Trophoblast cell (in vitro differentiated cells and primary cell): ENCODE measurements around the gene AMDHD2.
A peak's percentile ranks its signal among the peaks of the same experiment; 100 is the strongest.

Experiments
- DNase-seq, 2 donors: peaks; one replicate each; pipeline ENCODE4 v3.0.0-alpha.2; 2016
- H2AFZ ChIP-seq: 2 replicates; pipeline ENCODE4 v1.6.1; 2013; ENCODE audit warnings: low read length, moderate library complexity, mild to moderate bottlenecking; ENCODE audit not compliant: insufficient read depth, poor library complexity
- H2AK5ac ChIP-seq: 2 replicates; pipeline ENCODE4 v1.6.1; 2013; ENCODE audit warnings: mild to moderate bottlenecking, low read length
- H2BK120ac ChIP-seq: 2 replicates; pipeline ENCODE4 v1.6.1; 2013; ENCODE audit warnings: low read length, mild to moderate bottlenecking, moderate library complexity; ENCODE audit not compliant: insufficient read depth, poor library complexity
- H2BK12ac ChIP-seq: 2 replicates; pipeline ENCODE4 v1.6.1; 2013; ENCODE audit warnings: mild to moderate bottlenecking, low read length, moderate library complexity
- H2BK5ac ChIP-seq: 2 replicates; pipeline ENCODE4 v1.6.1; 2013; ENCODE audit warnings: low read length, low read depth, moderate library complexity, mild to moderate bottlenecking; ENCODE audit not compliant: poor library complexity
- H3K14ac ChIP-seq: 2 replicates; pipeline ENCODE4 v1.6.1; 2013; ENCODE audit warnings: mild to moderate bottlenecking, low read length
- H3K18ac ChIP-seq: 2 replicates; pipeline ENCODE4 v1.6.1; 2013; ENCODE audit warnings: mild to moderate bottlenecking, low read length
- H3K23ac ChIP-seq: 2 replicates; pipeline ENCODE4 v1.6.1; 2013; ENCODE audit warnings: low read length
- H3K27ac ChIP-seq: 2 replicates; pipeline ENCODE4 v1.5.1; 2013; ENCODE audit warnings: low read depth, mild to moderate bottlenecking, inconsistent platforms, low read length, moderate library complexity
- H3K27me3 ChIP-seq: 2 replicates; pipeline ENCODE4 v1.6.1; 2013; ENCODE audit warnings: inconsistent platforms, mild to moderate bottlenecking, low read length, moderate library complexity; ENCODE audit not compliant: insufficient read depth
- H3K36me3 ChIP-seq, 2 experiments: 1 replicate in 1 of 2; 2 replicates in 1 of 2; pipeline ENCODE4 v1.6.1; 2013; ENCODE audit warnings: low read length in 2 of 2, mild to moderate bottlenecking in 2 of 2, moderate library complexity in 1 of 2; ENCODE audit not compliant: insufficient read depth in 2 of 2, control insufficient read depth in 1 of 2
- H3K4ac ChIP-seq: 2 replicates; pipeline ENCODE4 v1.6.1; 2013; ENCODE audit warnings: low read depth, mild to moderate bottlenecking, low read length, moderate library complexity
- H3K4me1 ChIP-seq, 2 experiments: 1 replicate in 1 of 2; 2 replicates in 1 of 2; pipeline ENCODE4 v1.6.1; 2013; ENCODE audit warnings: low read length in 2 of 2, mild to moderate bottlenecking in 2 of 2, moderate library complexity in 1 of 2; ENCODE audit not compliant: insufficient read depth in 2 of 2, control insufficient read depth in 1 of 2
- H3K4me2 ChIP-seq: 2 replicates; pipeline ENCODE4 v1.6.1; 2013; ENCODE audit warnings: inconsistent platforms, mild to moderate bottlenecking, low read length, moderate library complexity
- H3K4me3 ChIP-seq: 2 replicates; pipeline ENCODE4 v1.5.1; 2013; ENCODE audit warnings: mild to moderate bottlenecking, low read depth, low read length, inconsistent platforms
- H3K79me1 ChIP-seq: one replicate; pipeline ENCODE4 v1.6.1; 2013; ENCODE audit warnings: low read length
- H3K79me2 ChIP-seq: 2 replicates; pipeline ENCODE4 v1.6.1; 2013; ENCODE audit warnings: low read length, mild to moderate bottlenecking; ENCODE audit not compliant: control insufficient read depth, insufficient read depth, poor library complexity
- H3K9ac ChIP-seq: 2 replicates; pipeline ENCODE4 v1.6.1; 2013; ENCODE audit warnings: mild to moderate bottlenecking, low read length
- H3K9me3 ChIP-seq: 2 replicates; pipeline ENCODE4 v1.6.1; 2013; ENCODE audit warnings: low read depth, mild to moderate bottlenecking, control low read depth, inconsistent platforms, low read length; ENCODE audit not compliant: insufficient read depth
- H4K12ac ChIP-seq: 2 replicates; pipeline ENCODE4 v1.6.1; 2013; ENCODE audit warnings: low read depth, mild to moderate bottlenecking, low read length, moderate library complexity
- H4K8ac ChIP-seq: 2 replicates; pipeline ENCODE4 v1.6.1; 2013; ENCODE audit warnings: low read depth, mild to moderate bottlenecking, low read length, moderate library complexity
- H4K91ac ChIP-seq: one replicate; pipeline ENCODE4 v1.6.1; 2013; ENCODE audit warnings: low read depth, mild to moderate bottlenecking, low read length, moderate library complexity
- WGBS: extraction: QIAGEN DNeasy Blood & Tissue Kit; methylation state at CpG from one replicate; pipeline ENCODE4 v1.1.7; 2013; ENCODE audit warnings: missing lambda C conversion rate; ENCODE audit not compliant: insufficient read length, insufficient coverage; ENCODE audit errors: extremely low coverage; 5-methylcytosine and 5-hydroxymethylcytosine counted together

Gene AMDHD2

GRCh38 chr16:2474877-2475412 lies 45.2 kb upstream of the AMDHD2 start, which contains the start of gene TBC1D24:
TSS of gene TBC1D24 (plus strand) at chr16:2475127. CDS start at chr16:2496149, 21,022 bp downstream.
- no peak within 1 kb of the TSS for H3K27ac ChIP-seq
- peak within 1 kb of the TSS; percentile 78 for H3K4me3 ChIP-seq
- no CpG with 5 or more reads among the region's 77 CpGs for whole genome bisulfite sequencing
- peaks cover 39% of the 10 kb centered on the region for H3K27me3 ChIP-seq
- H4K91ac ChIP-seq, result peak within 1 kb of the TSS; percentile 97
- H3K79me2 ChIP-seq, result peaks cover 6% of the 10 kb centered on the region
- H4K8ac ChIP-seq, result peak within 1 kb of the TSS; percentile 98
- H2BK5ac ChIP-seq, result no peak within 1 kb of the TSS
- peaks cover 5% of the 10 kb centered on the region for H3K79me1 ChIP-seq
- H3K9ac ChIP-seq, result peak within 1 kb of the TSS; percentile 87
- H2BK120ac ChIP-seq, result peak within 1 kb of the TSS; percentile 77
- peak within 1 kb of the TSS; percentile 98 for H3K18ac ChIP-seq
- peak within 1 kb of the TSS; percentile 76 for H2AK5ac ChIP-seq
- H2BK12ac ChIP-seq, result peak within 1 kb of the TSS; percentile 34
- peaks cover 4% of the 10 kb centered on the region for H3K9me3 ChIP-seq
- peaks cover 22 to 24% of the 10 kb centered on the region in 2 experiments for H3K4me1 ChIP-seq
- no peaks in the 10 kb centered on the region for H3K36me3 ChIP-seq
- H4K12ac ChIP-seq, result peak within 1 kb of the TSS; percentile 96
- H3K4ac ChIP-seq, result peak within 1 kb of the TSS; percentile 83
- H3K4me2 ChIP-seq, result peak within 1 kb of the TSS; percentile 97
- peak; percentile 77 to 91 for DNase-seq
- H3K14ac ChIP-seq, result peak within 1 kb of the TSS; percentile 96
- H2AFZ ChIP-seq, result peak within 1 kb of the TSS; percentile 98
- no peak within 1 kb of the TSS for H3K23ac ChIP-seq

- Histone ChIP-seq H3K23ac (no peak overlapping the region), H3K9me3 (peaks cover 4% of the 10 kb centered on the region), H3K4me3 (peak overlapping the region; percentile 76), H3K27me3 (peaks cover 31% of the 10 kb centered on the region), H2BK120ac (no peak overlapping the region), H2AFZ (no peak overlapping the region), H2BK12ac (no peak overlapping the region), H3K36me3 (no peaks in the 10 kb centered on the region), H3K79me1 (peaks cover 5% of the 10 kb centered on the region), H3K4me1 (peaks cover 22 to 24% of the 10 kb centered on the region in 2 experiments), H2BK5ac (no peak overlapping the region), H4K91ac (peak overlapping the region; percentile 65), H3K18ac (peak overlapping the region; percentile 29), H3K4me2 (peak overlapping the region; percentile 97), H4K12ac (peak overlapping the region; percentile 56), H3K27ac (no peak overlapping the region), H3K14ac (peak overlapping the region; percentile 28), H4K8ac (peak overlapping the region; percentile 26), H3K9ac (peak overlapping the region; percentile 72), H3K79me2 (peaks cover 6% of the 10 kb centered on the region), H2AK5ac (no peak overlapping the region), H3K4ac (peak overlapping the region; percentile 4)
- DNase-seq, result peak in 1 of 2 donors; percentile 50
- whole genome bisulfite sequencing, result no CpG with 5 or more reads among the region's 55 CpGs
These were observed 44.5 kb upstream of the AMDHD2 start for GRCh38 chr16:2475413-2476344.

- no CpG with 5 or more reads among the region's 9 CpGs for WGBS
- peaks cover 20 to 23% of the 10 kb centered on the region in 2 experiments for H3K4me1 ChIP-seq
- H3K4ac ChIP-seq, result no peak overlapping the region
- H3K23ac ChIP-seq, result no peak overlapping the region
- H2BK12ac ChIP-seq, result no peak overlapping the region
- no peak overlapping the region for H3K9ac ChIP-seq
- H3K79me2 ChIP-seq, result peaks cover 6% of the 10 kb centered on the region
- H4K91ac ChIP-seq, result no peak overlapping the region
- no peaks in the 10 kb centered on the region for H3K36me3 ChIP-seq
- no peak overlapping the region for H3K4me2 ChIP-seq
- no peak overlapping the region for H3K18ac ChIP-seq
- no peak overlapping the region for H3K27ac ChIP-seq
- no peak overlapping the region for H2BK5ac ChIP-seq
- no peak for DNase-seq
- peaks cover 5% of the 10 kb centered on the region for H3K79me1 ChIP-seq
- H3K4me3 ChIP-seq, result no peak overlapping the region
- no peak overlapping the region for H2AFZ ChIP-seq
- peaks cover 28% of the 10 kb centered on the region for H3K27me3 ChIP-seq
- no peak overlapping the region for H4K12ac ChIP-seq
- H4K8ac ChIP-seq, result no peak overlapping the region
- no peak overlapping the region for H2AK5ac ChIP-seq
- peaks cover 4% of the 10 kb centered on the region for H3K9me3 ChIP-seq
- H3K14ac ChIP-seq, result no peak overlapping the region
- no peak overlapping the region for H2BK120ac ChIP-seq
These were observed 43.8 kb upstream of the AMDHD2 start for GRCh38 chr16:2476345-2476720.

- peaks cover 5% of the 10 kb centered on the region for H3K79me1 ChIP-seq
- H2BK120ac ChIP-seq, result no peak overlapping the region
- no peak overlapping the region for H2BK5ac ChIP-seq
- no peak overlapping the region for H3K4me3 ChIP-seq
- H4K12ac ChIP-seq, result no peak overlapping the region
- no peak overlapping the region for H4K8ac ChIP-seq
- no peak overlapping the region for H3K23ac ChIP-seq
- no peak overlapping the region for H3K4me2 ChIP-seq
- WGBS, result no CpG with 5 or more reads among the region's 3 CpGs
- peaks cover 24% of the 10 kb centered on the region for H3K27me3 ChIP-seq
- H3K9ac ChIP-seq, result no peak overlapping the region
- peaks cover 6% of the 10 kb centered on the region for H3K79me2 ChIP-seq
- H2AK5ac ChIP-seq, result no peak overlapping the region
- H2BK12ac ChIP-seq, result no peak overlapping the region
- peaks cover 16 to 19% of the 10 kb centered on the region in 2 experiments for H3K4me1 ChIP-seq
- no peak overlapping the region for H3K14ac ChIP-seq
- H3K9me3 ChIP-seq, result peaks cover 4% of the 10 kb centered on the region
- DNase-seq, result no peak
- H2AFZ ChIP-seq, result no peak overlapping the region
- no peak overlapping the region for H3K27ac ChIP-seq
- no peaks in the 10 kb centered on the region for H3K36me3 ChIP-seq
- no peak overlapping the region for H4K91ac ChIP-seq
- no peak overlapping the region for H3K4ac ChIP-seq
- H3K18ac ChIP-seq, result no peak overlapping the region
These were observed 43.4 kb upstream of the AMDHD2 start for GRCh38 chr16:2476741-2477140.
